Endothelial cell of umbilical vein (primary cell): ENCODE results near the gene CNPPD1. TPM values are rescaled to one million over a fixed set of nuclear protein-coding genes. Genes with fewer than 3 reads are reported as not detected.

Experiments
- BruUV-seq: library from RNA; stranded (reverse); fragments of 400-500 nt; replicated peaks from 2 replicates; lab custom pipeline; 2021; lab: Mats Ljungman, UMichigan
- CTCF ChIA-PET: fragments of 300-600, 350-600 bp; sonication (Branson Sonifier 250); formaldehyde crosslinking; loops from one replicate; lab custom pipeline; 2021; ENCODE audit warnings: antibody characterized with exemption, inconsistent platforms; lab: Charles Lee
- POLR2A ChIA-PET: fragments of 300-600, 350-600 bp; sonication (Branson Sonifier 250); formaldehyde crosslinking; loops from one replicate; lab custom pipeline; 2021; ENCODE audit warnings: antibody characterized with exemption, inconsistent platforms; lab: Charles Lee
- DNase-seq: peaks from one replicate; pipeline ENCODE4 v3.0.0-alpha.2; 2011; ENCODE audit warnings: low read depth, low spot score
- FAIRE-seq: peaks from 2 replicates; lab custom pipeline; 2011; peaks lifted over from hg19 to GRCh38; lab: Jason Lieb, UNC
- H2AFZ ChIP-seq: 2 replicates; pipeline ENCODE4 v1.6.0; 2012; ENCODE audit warnings: low read depth, low read length, control low read depth, inconsistent platforms
- H3K27ac ChIP-seq: 2 replicates; pipeline ENCODE4 v1.5.1; 2011; ENCODE audit warnings: low read depth, mild to moderate bottlenecking, control low read depth, low read length, moderate library complexity; ENCODE audit not compliant: insufficient read depth
- H3K27me3 ChIP-seq, 2 experiments: 2 replicates each; pipeline versions ENCODE4 v1.6.0 to v1.6.1; 2011; ENCODE audit warnings: low read length in 2 of 2, mixed read lengths in 1 of 2; ENCODE audit not compliant: control insufficient read depth in 2 of 2, insufficient read depth in 2 of 2
- H3K36me3 ChIP-seq, 2 experiments: 2 replicates in 1 of 2; 3 replicates in 1 of 2; pipeline ENCODE4 v1.5.1; 2011; ENCODE audit warnings: low read length in 2 of 2, mild to moderate bottlenecking in 1 of 2, moderate library complexity in 1 of 2; ENCODE audit not compliant: control insufficient read depth in 2 of 2, insufficient read depth in 2 of 2; ENCODE audit errors: extremely low read depth in 1 of 2
- H3K4me1 ChIP-seq: 3 replicates; pipeline ENCODE4 v1.5.1; 2011; ENCODE audit warnings: mild to moderate bottlenecking, low read length; ENCODE audit not compliant: control insufficient read depth, insufficient read depth; ENCODE audit errors: extremely low read depth
- H3K4me2 ChIP-seq: 2 replicates; pipeline ENCODE4 v1.6.1; 2011; ENCODE audit warnings: low read length, control low read depth, mixed read lengths; ENCODE audit not compliant: insufficient read depth
- H3K4me3 ChIP-seq, 3 experiments: fragments of 200-600 bp in 1 of 3; sonication (generic), shearing (Covaris generic) in 1 of 3; replicated peaks in 1 of 3; 2 replicates each; pipeline ENCODE4 v1.5.1; 2011 to 2016; ENCODE audit warnings: control low read depth in 3 of 3, low read length in 3 of 3, mild to moderate bottlenecking in 2 of 3, inconsistent platforms in 1 of 3, low read depth in 1 of 3, moderate library complexity in 1 of 3; ENCODE audit not compliant: insufficient read depth in 1 of 3
- H3K79me2 ChIP-seq: 2 replicates; pipeline ENCODE4 v1.6.0; 2012; ENCODE audit warnings: low read length, inconsistent platforms; ENCODE audit not compliant: control insufficient read depth, insufficient read depth
- H3K9ac ChIP-seq: replicated peaks from 2 replicates; pipeline ENCODE3; 2011; ENCODE audit warnings: low read length, control low read depth; ENCODE audit not compliant: insufficient read depth; ENCODE audit errors: extremely low read depth
- H3K9me1 ChIP-seq: replicated peaks from 3 replicates; pipeline ENCODE4 v1.6.0; 2011; ENCODE audit warnings: mild to moderate bottlenecking, low read length; ENCODE audit not compliant: control insufficient read depth, insufficient read depth; ENCODE audit errors: extremely low read depth
- H3K9me3 ChIP-seq: replicated peaks from 2 replicates; pipeline ENCODE4 v1.5.1; 2012; ENCODE audit warnings: low read length, inconsistent platforms; ENCODE audit not compliant: control insufficient read depth, insufficient read depth
- H4K20me1 ChIP-seq: replicated peaks from 2 replicates; pipeline ENCODE3; 2011; ENCODE audit warnings: mild to moderate bottlenecking, low read length; ENCODE audit not compliant: control insufficient read depth, insufficient read depth; ENCODE audit errors: extremely low read depth
- EZH2 ChIP-seq: IDR thresholded peaks from 2 replicates; pipeline ENCODE4 v1.6.1; 2012; ENCODE audit warnings: borderline replicate concordance, low read depth, mild to moderate bottlenecking, moderate library complexity, low read length, inconsistent platforms; ENCODE audit not compliant: severe bottlenecking
- FOS ChIP-seq: IDR thresholded peaks from 2 replicates; pipeline ENCODE4 v1.6.1; 2011; ENCODE audit warnings: mild to moderate bottlenecking, low read length, moderate library complexity, borderline replicate concordance; ENCODE audit not compliant: insufficient read depth
- GATA2 ChIP-seq: IDR thresholded peaks from 2 replicates; pipeline ENCODE4 v1.7.0; 2011; ENCODE audit warnings: low read depth, mild to moderate bottlenecking, moderate library complexity, mixed read lengths, low read length; ENCODE audit not compliant: insufficient read length, insufficient read depth
- JUN ChIP-seq: IDR thresholded peaks from 2 replicates; pipeline ENCODE4 v1.6.1; 2011; ENCODE audit warnings: borderline replicate concordance, low read depth; ENCODE audit not compliant: insufficient read length, insufficient read depth
- MAX ChIP-seq: IDR thresholded peaks from 2 replicates; pipeline ENCODE4 v1.6.1; 2011; ENCODE audit not compliant: insufficient read depth, insufficient read length
- MYC ChIP-seq: IDR thresholded peaks from one replicate; pipeline ENCODE4 v1.6.1; 2011; ENCODE audit warnings: mild to moderate bottlenecking, low read depth, low read length
- POLR2A ChIP-seq: IDR thresholded peaks from 2 replicates; pipeline ENCODE4 v1.6.1; 2012; ENCODE audit warnings: low read depth, mild to moderate bottlenecking, control low read depth, low read length
- POLR2AphosphoS5 ChIP-seq: IDR thresholded peaks from 2 replicates; pipeline ENCODE4 v1.6.1; 2012; ENCODE audit warnings: low read depth, mild to moderate bottlenecking, control low read depth, low read length, moderate library complexity; ENCODE audit not compliant: insufficient read depth
- dilution Hi-C: fragments of 300-500 bp; cut with MboI; formaldehyde crosslinking; loops from one replicate; pipeline ENCODE4 v1.15.0; 2019; ENCODE audit warnings: low sequenced_read_pairs; ENCODE audit not compliant: extremely low pct_ligation_motif_present
- intact Hi-C: fragments of 100-400 bp; cut with micrococcal nuclease; formaldehyde crosslinking; loops from one replicate; pipeline ENCODE4 v1.10.0; 2022
- polyA plus RNA-seq, 4 experiments: library from polyadenylated mRNA; depleted of rRNA in 3 of 4; stranded (reverse) in 3 of 4; unstranded in 1 of 4; fragments of >200 nt; gene quantifications; 2 replicates each; pipeline versions ENCODE4 v1.2.1 to v1.2.3, GENCODE V29; 2011 to 2012; ENCODE audit warnings: missing spikeins in 1 of 4
- total RNA-seq: library from RNA; stranded (reverse); gene quantifications from 2 replicates; pipeline ENCODE4 v1.2.3, GENCODE V29; 2021
- TF ChIP-seq, protein P1 (sequence below), 2 donors: IDR thresholded peaks; 1 replicate in 1 of 2; 2 replicates in 1 of 2; pipeline ENCODE4 v1.5.1; 2011; ENCODE audit warnings: low read length in 2 of 2, mild to moderate bottlenecking in 2 of 2, moderate library complexity in 2 of 2, control low read depth in 1 of 2, inconsistent platforms in 1 of 2, low read depth in 1 of 2; ENCODE audit not compliant: insufficient read depth in 1 of 2; ENCODE audit errors: extremely low read depth in 1 of 2

The CNPPD1 gene
- total and polyA plus RNA-seq, 2 donors (not counting 3 experiments of a cell fraction or from before 2014, with no cell fraction given): 44.0 to 55.7 TPM

- no peak overlapping the region for H3K4me2 ChIP-seq
- H3K9me1 ChIP-seq: no peaks in the 10 kb centered on the region
- no peak overlapping the region for H2AFZ ChIP-seq
- no peak overlapping the region for H3K9ac ChIP-seq
- no peaks in the 10 kb centered on the region for H3K79me2 ChIP-seq
- DNase-seq: no peak
- CTCF ChIA-PET: interaction anchor here (1.5 kb wide), 1 partner anchor 9 kb away, joined by 6 read pairs; no protein-coding TSS in a partner anchor
- FAIRE-seq: no peak
- peaks cover 2 to 5% of the 10 kb centered on the region in 2 experiments for H3K27me3 ChIP-seq
- dilution Hi-C loops: no loop called here
- TF ChIP-seq POLR2A (no peak), EZH2 (no peak), MYC (no peak), FOS (no peak), JUN (no peak)
- H3K4me3 ChIP-seq: no peak overlapping the region
- H3K36me3 ChIP-seq: no peaks in the 10 kb centered on the region
- no peaks in the 10 kb centered on the region for H3K9me3 ChIP-seq
- intact Hi-C loops: no loop called here
- POLR2A ChIA-PET: no interaction called here
- H3K4me1 ChIP-seq: no peaks in the 10 kb centered on the region
- no TSS peak for BruUV-seq
- H3K27ac ChIP-seq: no peak overlapping the region
- H4K20me1 ChIP-seq: no peaks in the 10 kb centered on the region
Observed at GRCh38 chr2:219198974-219199373, 22.2 kb upstream of the CNPPD1 start.

DNA sequence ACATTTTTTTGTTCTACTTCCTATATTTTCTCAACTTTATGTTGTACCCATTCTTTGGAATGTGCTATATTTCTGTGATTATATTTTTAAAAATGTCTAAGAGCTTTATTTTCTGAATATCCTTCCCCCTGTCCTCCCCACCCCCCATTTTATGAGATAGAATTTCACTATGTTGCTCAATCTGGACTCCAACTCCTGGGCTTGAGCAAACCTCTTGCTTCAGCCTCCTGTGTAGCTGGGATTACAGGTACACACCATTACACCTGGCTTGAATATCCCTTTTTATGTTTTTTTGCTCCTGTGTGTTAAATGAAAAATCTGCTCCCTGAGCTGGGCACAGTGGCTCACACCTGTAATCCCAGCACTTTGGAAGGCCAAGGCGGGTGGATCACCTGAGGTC lies 20.7 kb upstream of the CNPPD1 start:
- Histone ChIP-seq H3K27me3 (peaks cover 2 to 5% of the 10 kb centered on the region in 2 experiments), H3K9ac (no peak overlapping the region), H3K36me3 (no peaks in the 10 kb centered on the region), H4K20me1 (no peaks in the 10 kb centered on the region), H3K27ac (no peak overlapping the region), H3K9me1 (no peaks in the 10 kb centered on the region), H3K4me1 (no peaks in the 10 kb centered on the region), H2AFZ (no peak overlapping the region), H3K4me3 (no peak overlapping the region), H3K79me2 (no peaks in the 10 kb centered on the region), H3K4me2 (no peak overlapping the region), H3K9me3 (no peaks in the 10 kb centered on the region)
- ChIA-PET POLR2A (no interaction called here), CTCF (interaction anchor here (1.1 to 1.7 kb wide), 3 partner anchors 9 to 168 kb away, joined by 3 to 6 read pairs (median 3); no protein-coding TSS in a partner anchor)
- intact Hi-C loops: no loop called here
- TF ChIP-seq MYC: no peak
- no peak for TF ChIP-seq JUN
- TF ChIP-seq FOS: no peak
- TF ChIP-seq MAX: no peak
- TF ChIP-seq, protein P1, sequence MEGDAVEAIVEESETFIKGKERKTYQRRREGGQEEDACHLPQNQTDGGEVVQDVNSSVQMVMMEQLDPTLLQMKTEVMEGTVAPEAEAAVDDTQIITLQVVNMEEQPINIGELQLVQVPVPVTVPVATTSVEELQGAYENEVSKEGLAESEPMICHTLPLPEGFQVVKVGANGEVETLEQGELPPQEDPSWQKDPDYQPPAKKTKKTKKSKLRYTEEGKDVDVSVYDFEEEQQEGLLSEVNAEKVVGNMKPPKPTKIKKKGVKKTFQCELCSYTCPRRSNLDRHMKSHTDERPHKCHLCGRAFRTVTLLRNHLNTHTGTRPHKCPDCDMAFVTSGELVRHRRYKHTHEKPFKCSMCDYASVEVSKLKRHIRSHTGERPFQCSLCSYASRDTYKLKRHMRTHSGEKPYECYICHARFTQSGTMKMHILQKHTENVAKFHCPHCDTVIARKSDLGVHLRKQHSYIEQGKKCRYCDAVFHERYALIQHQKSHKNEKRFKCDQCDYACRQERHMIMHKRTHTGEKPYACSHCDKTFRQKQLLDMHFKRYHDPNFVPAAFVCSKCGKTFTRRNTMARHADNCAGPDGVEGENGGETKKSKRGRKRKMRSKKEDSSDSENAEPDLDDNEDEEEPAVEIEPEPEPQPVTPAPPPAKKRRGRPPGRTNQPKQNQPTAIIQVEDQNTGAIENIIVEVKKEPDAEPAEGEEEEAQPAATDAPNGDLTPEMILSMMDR (IDR thresholded peaks at IDR 0.05; ENCODE audit: extremely low read depth in 1 of 2, insufficient read depth in 1 of 2, low read depth in 1 of 2, low read length in 2 of 2): no peak
- no peak for TF ChIP-seq EZH2
- TF ChIP-seq GATA2: no peak
- TF ChIP-seq POLR2A: no peak
- no peak for TF ChIP-seq POLR2AphosphoS5
- dilution Hi-C loops: no loop called here
- BruUV-seq: no TSS peak
- no peak for DNase-seq
- FAIRE-seq: no peak
